ENCODE results near the gene TFPT. TPM values are rescaled to one million over a fixed set of nuclear protein-coding genes. Genes with fewer than 3 reads are reported as not detected.

The TFPT gene
- total and polyA plus RNA-seq, 2 donors (not counting 3 experiments of a cell fraction or from before 2014, with no cell fraction given), result 28.3 to 32.1 TPM

- ChIA-PET CTCF (interaction anchor here (0.9 to 4.2 kb wide), 2 partner anchors 65 to 301 kb away, joined by 3 to 27 read pairs; no protein-coding TSS in a partner anchor), POLR2A (no interaction called here)
- dilution Hi-C loops (cut with MboI; ENCODE audit: extremely low pct_ligation_motif_present, low sequenced_read_pairs), result no loop called here
- intact Hi-C loops (cut with micrococcal nuclease), result no loop called here
- Histone ChIP-seq H3K27ac (ENCODE audit: insufficient read depth, low read depth, low read length) (no peak overlapping the region), H3K4me1 (ENCODE audit: control insufficient read depth, extremely low read depth, insufficient read depth, low read length) (no peaks in the 10 kb centered on the region), H3K27me3 (ENCODE audit: control insufficient read depth in 2 of 2, insufficient read depth in 2 of 2, low read length in 2 of 2) (no peaks in the 10 kb centered on the region), H3K9me1 (replicated peaks; ENCODE audit: control insufficient read depth, extremely low read depth, insufficient read depth, low read length) (no peaks in the 10 kb centered on the region), H3K79me2 (ENCODE audit: control insufficient read depth, insufficient read depth, low read length) (no peaks in the 10 kb centered on the region), H4K20me1 (replicated peaks; ENCODE audit: control insufficient read depth, extremely low read depth, insufficient read depth, low read length) (no peaks in the 10 kb centered on the region), H3K9ac (replicated peaks; ENCODE audit: extremely low read depth, insufficient read depth, low read length) (no peak overlapping the region), H2AFZ (ENCODE audit: low read depth, low read length) (no peak overlapping the region), H3K4me2 (ENCODE audit: insufficient read depth, low read length) (no peak overlapping the region), H3K4me3 (replicated peaks in 1 of 3; ENCODE audit: insufficient read depth in 1 of 3, low read depth in 1 of 3, low read length in 3 of 3) (no peak overlapping the region), H3K36me3 (ENCODE audit: control insufficient read depth in 2 of 2, extremely low read depth in 1 of 2, insufficient read depth in 2 of 2, low read length in 2 of 2) (no peaks in the 10 kb centered on the region), H3K9me3 (replicated peaks; ENCODE audit: control insufficient read depth, insufficient read depth, low read length) (no peaks in the 10 kb centered on the region)
- FAIRE-seq (no peak), DNase-seq (ENCODE audit: low read depth, low spot score) (no peak)
- no peak for TF ChIP-seq FOS (IDR thresholded peaks at IDR 0.05; ENCODE audit: borderline replicate concordance, insufficient read depth, low read length)
- TF ChIP-seq MYC (IDR thresholded peaks at IDR 0.05; ENCODE audit: low read depth, low read length), result no peak
- TF ChIP-seq EZH2 (IDR thresholded peaks at IDR 0.05; ENCODE audit: borderline replicate concordance, low read depth, low read length, severe bottlenecking), result no peak
- TF ChIP-seq CTCF (IDR thresholded peaks at IDR 0.05; ENCODE audit: extremely low read depth in 1 of 2, insufficient read depth in 1 of 2, low read depth in 1 of 2, low read length in 2 of 2), result no peak
- TF ChIP-seq JUN (IDR thresholded peaks at IDR 0.05; ENCODE audit: borderline replicate concordance, insufficient read depth, insufficient read length, low read depth), result no peak
- TF ChIP-seq POLR2AphosphoS5 (IDR thresholded peaks at IDR 0.05; ENCODE audit: insufficient read depth, low read depth, low read length), result no peak
- TF ChIP-seq MAX (IDR thresholded peaks at IDR 0.05; ENCODE audit: insufficient read depth, insufficient read length), result no peak
- TF ChIP-seq POLR2A (IDR thresholded peaks at IDR 0.05; ENCODE audit: low read depth, low read length), result no peak
- no peak for TF ChIP-seq GATA2 (IDR thresholded peaks at IDR 0.05; ENCODE audit: insufficient read depth, insufficient read length, low read depth, low read length)
- BruUV-seq (replicated peaks), result no TSS peak
These were observed 20.9 kb downstream of the TFPT start for GRCh38 chr19:54094426-54095000.

All from endothelial cell of umbilical vein (primary cell).